T-helper 1 cell treated with Interleukin-12 subunit alpha and Interleukin-12 subunit beta and Interleukin-4 antibody, amounts not matched to agents 30 ng/mL and 1 ng/mL, for 36 hours (primary cell): ENCODE results near the gene GPRIN1. TPM values are rescaled to one million over a fixed set of nuclear protein-coding genes. Genes with fewer than 3 reads are reported as not detected.

Experiments used
- intact Hi-C: fragments of 100-400 bp; cut with micrococcal nuclease; formaldehyde crosslinking; loops from one replicate; pipeline ENCODE4 v1.15.1; 2024
- total RNA-seq: library from RNA; stranded (reverse); gene quantifications from 2 replicates; pipeline ENCODE4 v1.2.3, GENCODE V29; 2022

The GPRIN1 gene
- total RNA-seq, 1 donor from 2014 or later = 2.6 TPM

DNA sequence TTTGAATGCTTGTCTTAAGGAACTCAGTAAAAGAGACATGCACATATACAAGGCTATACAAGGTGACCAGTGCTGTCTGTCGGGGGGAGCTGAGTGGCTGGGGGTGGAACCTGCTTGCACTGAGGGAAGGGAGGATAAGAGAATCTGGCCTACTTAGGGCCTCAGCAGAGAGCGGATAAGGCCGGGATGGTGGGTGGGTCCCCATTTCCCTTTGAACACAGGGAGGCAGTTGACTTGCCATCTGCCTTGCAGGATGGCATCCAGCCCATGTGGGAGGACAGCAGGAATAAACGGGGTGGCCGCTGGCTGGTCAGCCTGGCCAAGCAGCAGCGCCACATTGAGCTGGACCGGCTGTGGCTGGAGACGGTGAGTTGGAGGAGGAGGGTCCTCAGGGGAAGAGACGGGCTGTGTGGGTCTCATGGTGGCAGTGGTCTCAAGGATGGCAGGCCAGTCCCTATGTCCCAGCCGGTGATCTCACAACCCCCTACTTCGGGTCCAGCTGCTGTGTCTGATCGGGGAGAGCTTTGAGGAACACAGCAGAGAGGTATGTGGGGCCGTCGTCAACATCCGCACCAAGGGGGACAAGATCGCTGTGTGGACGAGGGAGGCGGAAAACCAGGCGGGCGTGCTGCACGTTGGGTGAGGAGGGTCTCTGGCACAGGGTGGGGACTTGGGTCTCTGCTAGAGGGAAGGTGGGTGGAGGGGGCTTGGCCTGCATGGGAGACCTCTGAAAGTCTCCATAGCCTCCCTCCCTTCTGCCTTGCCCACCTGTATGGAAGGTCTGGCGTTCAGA lies 35.1 kb upstream of the GPRIN1 start:
- intact Hi-C loops = loop anchor here (5.0 to 10.0 kb wide), 3 partner anchors 362 to 950 kb away; partner anchors contain the start of genes PDLIM7, TMED9 and UIMC1

DNA sequence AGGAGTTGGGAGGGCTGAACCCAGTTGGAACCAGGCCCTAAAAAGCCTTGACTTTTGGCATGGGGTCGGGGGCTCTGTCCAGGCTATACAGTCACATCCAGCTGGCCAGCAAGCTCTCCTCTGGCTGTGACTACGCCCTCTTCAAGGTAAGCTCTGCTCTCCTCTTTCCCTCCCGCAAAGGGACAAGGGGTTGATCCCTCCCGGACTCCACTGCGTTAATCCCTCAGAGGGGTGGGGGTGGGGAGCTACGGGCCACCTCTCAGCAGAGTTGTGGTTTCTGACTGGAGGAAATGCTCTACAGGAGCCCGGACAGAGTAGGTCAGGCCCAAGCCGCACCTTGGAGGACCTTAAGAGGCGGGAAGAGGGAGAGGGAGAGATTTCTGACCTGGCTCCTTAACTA lies 34.3 kb upstream of the GPRIN1 start:
- intact Hi-C loops = loop anchor here (10.0 kb wide), 2 partner anchors 851 to 951 kb away; partner anchors contain the start of genes PDLIM7 and TMED9

DNA sequence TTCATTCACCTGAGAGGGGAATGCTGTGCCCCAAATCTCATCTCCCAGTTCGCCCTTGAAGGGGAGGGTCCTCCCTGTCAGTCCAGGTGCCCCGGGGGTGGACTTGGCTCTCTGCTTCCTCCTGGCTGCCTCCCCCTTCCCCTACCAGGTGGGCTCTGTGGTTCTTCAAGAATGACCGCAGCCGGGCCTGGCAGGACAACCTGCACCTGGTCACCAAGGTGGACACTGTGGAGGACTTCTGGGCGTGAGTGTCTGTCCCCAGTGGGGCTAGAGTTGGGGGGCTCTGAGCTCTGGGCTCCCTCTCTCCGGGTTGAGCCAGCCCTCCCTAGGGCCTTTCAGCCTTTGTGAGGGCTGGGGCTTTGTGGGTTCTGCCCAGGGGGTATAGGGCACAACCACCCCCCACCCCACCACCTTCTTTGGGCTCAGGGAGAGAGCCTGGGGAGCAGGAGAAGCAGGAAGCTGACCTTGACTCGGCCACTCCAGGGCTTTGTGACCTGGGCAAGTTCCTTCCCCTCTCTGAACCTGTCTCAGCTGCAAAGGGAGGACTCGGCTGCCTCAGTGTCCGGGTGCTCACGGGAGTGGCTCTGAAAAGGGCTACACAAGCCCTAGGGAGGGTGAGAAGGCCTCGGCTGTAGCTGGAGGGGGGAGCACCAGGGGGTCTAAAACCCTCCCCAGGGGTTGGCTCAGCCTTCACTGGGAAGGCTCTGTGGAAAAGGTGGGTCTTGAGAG lies 33.7 kb upstream of the GPRIN1 start:
- intact Hi-C loops = loop anchor here (10.0 kb wide), 2 partner anchors 851 to 951 kb away; partner anchors contain the start of genes PDLIM7 and TMED9

DNA sequence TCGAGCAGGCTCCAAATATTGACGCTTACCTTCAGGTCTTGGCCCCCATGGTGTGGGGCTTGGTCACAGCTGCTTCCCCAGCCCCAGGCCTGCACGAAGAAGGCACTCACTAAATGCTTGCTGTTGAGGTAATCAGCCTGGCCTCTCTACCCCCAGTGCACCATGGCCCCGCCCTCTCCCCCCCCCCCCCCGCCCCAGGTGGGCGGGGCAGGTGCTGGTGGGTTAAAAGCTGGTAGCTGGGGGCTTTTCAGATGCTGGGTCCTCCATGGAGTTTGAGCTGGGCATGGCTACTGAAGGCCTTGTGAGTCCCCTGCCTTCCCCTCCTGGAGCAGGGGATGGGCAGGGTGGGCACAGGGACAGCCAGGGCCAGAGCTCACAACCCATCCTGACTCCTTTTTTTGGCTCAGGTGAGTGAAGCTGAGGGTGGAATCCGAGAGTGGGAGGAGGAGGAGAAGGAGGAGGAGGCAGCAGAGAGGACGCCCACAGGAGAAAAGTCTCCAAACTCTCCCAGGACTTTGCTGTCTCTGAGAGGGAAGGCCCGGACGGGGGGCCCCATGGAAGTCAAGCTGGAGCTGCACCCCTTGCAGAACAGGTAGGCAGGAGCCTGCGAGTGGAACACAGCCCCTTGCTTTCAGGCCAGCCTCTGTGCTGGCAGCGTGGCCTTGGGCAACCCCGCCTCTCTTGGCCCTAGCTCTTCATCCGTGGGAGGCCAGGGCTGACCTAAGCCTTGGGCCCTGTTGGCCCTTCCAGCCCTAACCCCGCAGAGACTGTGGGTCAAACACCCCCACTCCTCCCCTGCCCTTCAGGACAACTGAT lies 32.9 kb upstream of the GPRIN1 start:
- intact Hi-C loops = loop anchor here (10.0 kb wide), 2 partner anchors 852 to 952 kb away; partner anchors contain the start of genes PDLIM7 and TMED9

DNA sequence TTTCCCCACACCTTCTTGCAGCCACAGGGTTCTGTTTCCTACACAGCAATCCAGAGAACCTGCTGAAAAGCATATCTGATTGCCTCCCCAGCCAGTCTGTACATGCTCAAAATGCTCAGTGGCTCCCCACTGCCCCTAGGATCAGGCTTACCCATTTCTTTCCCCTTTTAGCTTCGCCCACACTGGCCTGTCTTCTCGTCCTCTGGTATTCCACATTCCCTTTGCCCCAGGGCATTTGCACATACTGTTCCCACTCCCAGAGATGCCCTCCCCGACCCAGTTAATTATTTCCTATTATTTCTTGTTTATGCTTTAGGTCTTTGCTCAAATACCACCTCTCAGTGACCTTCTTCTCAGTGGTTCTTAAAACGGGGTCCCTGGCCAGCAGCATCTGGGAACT lies 30.7 kb upstream of the GPRIN1 start:
- intact Hi-C loops = loop anchor here (10.0 kb wide), 2 partner anchors 854 to 954 kb away; partner anchors contain the start of genes PDLIM7 and TMED9

DNA sequence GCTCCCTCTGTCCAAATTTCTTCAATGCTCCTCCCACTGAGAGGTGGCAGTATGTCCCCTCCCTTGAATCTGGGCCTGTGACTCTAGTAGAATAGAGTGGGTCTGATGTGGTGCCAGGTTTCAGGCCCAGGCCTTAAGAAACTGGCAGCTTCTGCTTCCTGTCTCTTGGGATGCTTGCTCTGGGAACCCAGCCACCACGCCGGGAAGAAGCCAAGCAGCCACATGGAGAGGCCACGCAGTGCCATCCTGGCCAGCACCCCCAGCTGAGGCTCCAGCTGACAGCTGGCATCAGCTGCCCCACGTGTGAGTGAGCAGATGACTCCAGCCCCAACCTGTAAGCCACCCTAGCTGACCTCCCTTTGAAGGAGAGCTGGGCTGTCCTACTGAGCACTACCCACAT lies 30.0 kb upstream of the GPRIN1 start:
- intact Hi-C loops = loop anchor here (10.0 kb wide), 2 partner anchors 855 to 955 kb away; partner anchors contain the start of genes PDLIM7 and TMED9

DNA sequence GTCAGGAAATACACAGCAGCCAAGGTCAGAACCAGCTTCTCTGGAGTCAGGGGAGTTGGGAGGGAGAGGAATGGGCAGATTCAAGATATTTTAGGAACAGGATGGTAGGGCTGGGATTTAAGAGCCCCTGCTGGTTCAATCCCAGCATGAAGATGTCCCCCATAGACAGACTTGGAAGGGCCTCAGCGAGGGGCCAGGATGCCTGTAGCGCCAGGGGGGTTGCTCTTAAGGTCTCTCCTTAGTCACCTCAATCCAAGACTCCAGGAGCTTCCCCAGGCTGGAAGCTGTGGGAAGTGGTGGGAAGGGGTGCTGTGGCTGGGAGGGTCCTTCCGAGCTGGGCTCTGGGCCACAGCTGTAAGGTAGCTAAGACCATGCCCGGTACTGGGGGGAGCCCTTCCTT lies 29.3 kb upstream of the GPRIN1 start:
- intact Hi-C loops = no loop called here

DNA sequence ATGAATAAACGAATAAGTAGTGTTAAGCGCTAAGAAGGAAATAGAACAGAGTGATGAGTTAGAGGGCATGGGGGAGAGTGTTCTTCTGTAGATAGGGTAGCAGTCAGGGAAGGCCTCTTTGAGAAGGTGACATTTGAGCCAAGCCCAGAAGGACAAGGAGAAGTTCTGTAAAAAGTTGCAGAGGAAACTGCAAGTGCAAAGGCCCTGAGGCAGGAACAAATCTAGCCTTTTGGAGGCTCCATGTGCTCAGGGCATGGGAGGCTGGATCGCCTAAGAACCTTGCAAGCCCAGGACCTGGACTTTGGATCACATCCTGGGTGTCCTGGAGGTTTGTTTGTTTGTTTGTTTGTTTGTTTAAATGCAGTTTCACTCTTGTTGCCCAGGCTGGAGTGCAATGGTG lies 28.5 kb upstream of the GPRIN1 start:
- intact Hi-C loops = no loop called here

DNA sequence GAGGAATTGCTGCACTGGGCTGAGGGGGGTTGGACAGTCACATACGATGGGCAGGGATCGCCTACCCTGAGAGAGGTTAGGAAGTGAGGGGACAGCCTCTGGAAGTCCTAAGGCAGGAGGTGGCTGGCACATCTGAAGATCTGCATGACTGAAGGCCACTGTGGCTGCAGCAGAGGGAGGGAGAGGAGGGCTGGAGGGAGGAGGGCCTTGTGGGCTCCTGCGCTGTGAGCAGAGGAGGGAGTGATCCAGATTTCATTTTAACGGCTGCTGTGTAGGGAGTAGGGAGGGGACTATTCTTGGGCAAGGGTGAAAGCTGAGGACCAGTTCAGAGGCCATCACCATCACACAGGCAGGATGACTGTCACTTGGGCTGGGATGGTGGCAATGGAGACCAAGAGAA lies 27.6 kb upstream of the GPRIN1 start:
- intact Hi-C loops = no loop called here

DNA sequence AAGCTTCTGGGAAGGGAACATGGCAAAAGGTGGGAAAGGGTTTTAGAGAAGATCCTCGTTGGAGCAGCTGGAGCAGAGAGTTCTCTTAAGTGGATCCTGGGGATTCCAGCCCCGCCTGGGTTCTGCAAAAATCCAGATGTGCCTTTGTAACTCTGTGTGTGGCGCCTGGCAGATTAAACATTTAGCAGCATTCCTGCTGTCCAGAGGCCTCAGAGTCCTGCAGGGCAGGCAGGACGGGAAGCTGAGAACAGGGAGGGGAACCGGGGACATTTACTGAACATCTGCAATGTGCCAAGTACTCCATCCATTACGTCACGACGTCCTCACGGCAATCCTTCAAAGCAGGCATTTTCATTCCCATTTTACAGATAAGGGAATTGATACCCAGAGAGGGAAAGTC lies 26.5 kb upstream of the GPRIN1 start:
- intact Hi-C loops = no loop called here

DNA sequence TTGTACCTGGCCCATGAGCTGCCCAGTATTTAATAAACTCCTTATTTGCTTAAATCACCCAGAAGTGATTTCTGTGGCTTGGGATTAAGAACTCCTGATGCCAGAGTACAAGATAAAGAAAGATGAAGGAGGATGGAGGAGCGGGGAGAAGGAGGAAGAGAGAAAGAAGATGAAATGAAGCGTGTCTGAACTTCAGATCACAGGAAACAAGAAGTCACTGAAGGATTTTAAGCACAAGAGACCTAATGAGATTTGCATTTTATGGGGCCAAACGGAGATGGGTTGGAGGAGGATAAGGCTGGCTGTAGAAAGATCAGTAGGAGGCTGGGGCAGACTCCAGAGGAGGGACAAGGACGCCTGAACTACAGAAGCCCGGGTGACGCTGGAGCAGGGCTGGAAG lies 23.6 kb upstream of the GPRIN1 start:
- intact Hi-C loops = no loop called here

DNA sequence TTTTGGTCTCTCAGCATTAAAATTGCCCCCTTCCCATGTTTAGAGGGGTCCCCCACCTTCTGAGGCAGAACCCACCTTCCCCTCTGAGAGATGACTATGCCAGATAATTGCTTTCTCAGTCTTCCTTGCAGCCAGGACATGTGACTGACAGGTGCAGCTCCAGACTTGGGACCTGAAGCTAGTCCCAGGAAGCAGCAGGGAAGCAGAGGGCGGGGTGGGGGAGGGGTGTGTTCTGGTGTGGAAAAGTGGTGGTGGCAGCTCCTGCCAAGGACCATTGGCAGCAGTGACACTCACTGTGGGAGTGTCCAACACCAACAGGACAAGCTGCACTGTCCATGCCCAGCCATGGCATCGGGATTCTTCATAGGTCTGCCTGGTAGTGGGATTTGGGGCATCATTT lies 22.8 kb upstream of the GPRIN1 start:
- intact Hi-C loops = no loop called here

DNA sequence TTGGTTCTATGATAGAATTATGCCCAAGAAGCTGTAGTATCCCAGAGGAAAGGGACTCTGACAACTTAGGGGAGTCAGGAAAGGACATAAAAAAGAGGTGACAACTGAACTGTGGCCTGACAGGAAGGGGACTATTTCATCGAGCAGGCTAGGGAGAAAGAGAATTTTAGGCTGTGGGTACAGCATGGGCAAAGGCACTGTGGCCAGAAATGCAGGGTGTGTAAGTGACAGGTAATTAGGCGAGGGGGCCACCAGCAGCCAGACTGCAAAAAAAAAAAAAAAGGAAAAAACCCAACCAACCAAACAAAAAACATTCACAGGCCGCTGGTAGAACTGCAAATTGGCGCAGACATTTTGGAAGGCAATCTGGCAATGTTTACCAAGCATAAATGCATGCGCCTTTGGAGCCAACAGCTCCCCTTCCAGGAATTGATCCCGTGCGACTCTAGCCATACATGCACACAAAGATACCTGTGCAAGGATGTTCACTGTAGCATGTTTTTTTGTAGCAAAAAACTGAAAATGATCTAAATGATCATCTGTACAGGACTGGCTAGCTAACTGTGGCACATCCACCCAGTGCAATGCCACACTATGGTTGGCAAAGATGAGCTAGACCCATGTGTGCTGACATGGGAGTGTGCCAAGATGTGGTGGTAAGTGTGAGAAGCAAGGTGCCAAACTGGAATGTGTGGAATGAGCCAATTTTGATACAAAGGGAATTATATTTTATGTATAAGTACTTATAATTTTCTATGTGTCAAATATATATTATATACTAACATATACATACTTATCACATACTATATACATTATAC lies 21.6 kb upstream of the GPRIN1 start:
- intact Hi-C loops = loop anchor here (2.0 kb wide), 1 partner anchor 15 kb away; the partner anchor contains the start of gene TSPAN17

DNA sequence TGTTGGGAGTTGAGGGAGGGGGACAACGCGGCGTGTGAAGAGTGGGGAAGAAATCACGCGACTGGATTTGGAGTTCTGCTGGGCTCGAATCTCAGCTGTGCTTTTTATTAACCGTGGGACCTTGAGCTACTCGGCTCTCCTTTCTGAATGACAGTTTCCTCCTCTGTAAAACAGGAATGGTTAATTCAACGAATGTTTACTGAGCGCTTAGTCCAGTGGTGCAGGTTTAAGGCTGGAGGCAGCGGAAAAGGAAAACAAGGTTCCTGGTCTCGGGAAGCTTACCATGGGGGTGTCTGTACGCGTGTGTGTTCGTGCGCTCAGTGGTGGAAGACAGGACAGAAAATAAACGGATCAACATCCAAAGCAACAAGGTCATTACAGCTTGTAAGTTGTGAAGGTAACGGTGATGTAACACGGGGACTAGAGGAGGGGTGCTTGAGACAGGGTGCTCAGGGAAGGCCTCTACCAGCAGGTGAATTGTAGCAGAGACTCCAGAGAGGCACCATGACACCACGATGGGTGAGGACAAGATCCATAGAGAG lies 20.8 kb upstream of the GPRIN1 start:
- intact Hi-C loops = loop anchor here (1.0 to 2.0 kb wide), 2 partner anchors 11 to 16 kb away; partner anchors contain the start of gene TSPAN17

DNA sequence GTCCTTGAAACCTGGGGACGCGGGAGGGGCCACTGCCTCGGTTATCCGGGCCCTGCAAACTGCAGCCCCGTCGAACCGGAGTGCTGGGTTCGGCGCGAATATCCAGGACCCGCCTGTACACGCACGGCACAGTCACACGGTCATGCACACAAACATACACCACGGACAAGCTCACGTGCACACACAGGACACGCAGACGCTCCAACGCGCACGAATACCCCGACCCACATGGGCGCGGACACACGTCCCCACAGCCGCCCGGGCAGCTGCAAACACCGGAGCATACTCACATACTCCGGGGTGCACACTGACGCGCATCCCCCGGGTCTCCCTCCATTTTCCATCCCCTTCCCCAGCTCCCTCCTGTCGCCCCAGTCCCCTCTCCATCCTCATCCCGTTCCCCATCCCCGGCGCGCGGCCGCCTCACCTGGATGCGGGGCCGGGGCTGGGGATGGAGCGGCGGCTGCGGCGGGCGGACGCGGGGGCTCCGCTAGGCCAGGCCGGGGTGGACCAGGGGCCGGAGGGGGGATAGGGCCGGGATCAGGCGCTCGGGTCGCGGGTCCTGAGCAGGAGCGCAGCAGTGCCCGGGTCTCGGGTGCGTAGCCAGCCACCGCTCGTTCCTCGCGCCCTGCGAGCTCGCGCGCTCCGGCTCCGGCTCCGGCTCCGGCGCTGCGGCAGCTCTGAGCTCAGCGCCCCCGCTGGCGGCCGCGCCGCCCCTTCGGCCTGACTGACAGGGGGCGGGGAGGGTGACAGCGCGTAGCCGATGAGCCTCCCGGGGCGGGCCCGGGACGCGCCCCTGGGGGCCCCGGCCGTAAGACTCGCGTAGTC lies 20.1 kb upstream of the GPRIN1 start, which contains the start of the genes EIF4E1B and SNCB:
Gene EIF4E1B, plus strand, starts transcription at position 823 of the 828 bp plus-strand sequence. CDS start 12,113 bp downstream, outside the sequence.
Gene SNCB, minus strand, starts transcription at position 682 of the 828 bp plus-strand sequence. CDS start 880 bp downstream, outside the sequence.
- intact Hi-C loops = loop anchor here (1.0 to 2.0 kb wide), 2 partner anchors 11 to 17 kb away; partner anchors contain the start of gene TSPAN17

DNA sequence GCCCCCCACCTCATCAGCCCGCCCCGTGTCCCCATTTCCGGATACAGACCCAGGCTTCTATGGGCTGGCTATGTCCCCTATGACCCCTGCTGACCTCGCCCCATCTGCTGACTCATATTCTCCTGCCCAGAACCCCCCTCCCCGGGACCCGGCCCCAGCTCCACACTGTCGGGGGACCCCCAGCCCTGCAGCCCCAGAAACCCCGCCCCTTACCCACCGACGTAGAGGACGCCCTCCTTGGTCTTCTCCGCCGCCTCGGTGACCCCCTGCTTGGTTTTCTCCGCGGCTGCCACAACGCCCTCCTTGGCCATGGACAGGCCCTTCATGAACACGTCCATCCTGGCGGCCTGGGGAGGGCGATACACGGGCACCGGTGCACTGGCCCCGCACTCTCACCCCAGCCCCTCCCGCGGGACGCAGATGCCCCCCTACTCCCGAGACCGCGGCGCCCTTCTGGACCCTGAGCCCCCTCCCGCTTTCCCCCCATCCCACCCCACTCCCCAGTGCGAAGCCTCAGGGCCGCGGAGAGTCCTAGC lies 19.4 kb upstream of the GPRIN1 start:
- intact Hi-C loops = no loop called here

DNA sequence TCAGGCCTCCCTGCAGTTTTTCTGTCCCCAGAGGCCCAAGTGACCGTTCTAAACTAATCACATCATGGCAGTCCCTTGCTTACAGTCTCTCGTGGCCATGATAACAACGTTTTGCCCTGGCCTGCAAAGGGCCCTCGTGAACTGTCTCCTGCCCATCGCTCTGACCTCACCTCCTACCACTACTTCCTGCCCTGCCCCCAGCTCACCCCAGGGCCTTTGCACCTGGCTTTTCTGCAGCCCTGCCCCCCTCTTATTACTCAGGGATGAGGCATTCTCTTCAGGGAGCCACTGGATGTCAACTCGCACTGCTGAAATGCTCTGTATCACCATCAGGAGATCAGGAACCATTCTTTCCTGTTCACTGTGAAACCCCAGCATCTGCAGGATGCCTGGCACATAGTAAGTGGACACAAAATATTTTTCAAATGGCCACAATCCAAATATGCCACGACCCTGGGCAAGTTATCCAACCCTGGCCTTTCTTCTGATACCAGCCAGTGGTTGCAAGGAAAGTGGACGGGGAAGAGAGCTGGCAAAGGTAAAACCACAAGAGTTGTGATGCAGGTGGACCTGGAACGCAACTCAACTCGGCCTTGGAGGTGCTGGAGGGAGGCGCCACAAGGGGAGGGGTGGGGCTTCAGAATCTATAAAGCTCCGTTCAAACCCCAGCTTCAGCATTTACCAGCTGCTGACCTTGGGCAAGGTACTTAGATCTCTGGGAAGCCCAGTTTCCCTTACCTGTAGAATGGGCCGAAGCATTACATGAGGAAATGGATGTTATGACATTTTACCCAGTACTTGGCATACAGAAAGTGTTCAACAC lies 18.7 kb upstream of the GPRIN1 start:
- intact Hi-C loops = no loop called here

DNA sequence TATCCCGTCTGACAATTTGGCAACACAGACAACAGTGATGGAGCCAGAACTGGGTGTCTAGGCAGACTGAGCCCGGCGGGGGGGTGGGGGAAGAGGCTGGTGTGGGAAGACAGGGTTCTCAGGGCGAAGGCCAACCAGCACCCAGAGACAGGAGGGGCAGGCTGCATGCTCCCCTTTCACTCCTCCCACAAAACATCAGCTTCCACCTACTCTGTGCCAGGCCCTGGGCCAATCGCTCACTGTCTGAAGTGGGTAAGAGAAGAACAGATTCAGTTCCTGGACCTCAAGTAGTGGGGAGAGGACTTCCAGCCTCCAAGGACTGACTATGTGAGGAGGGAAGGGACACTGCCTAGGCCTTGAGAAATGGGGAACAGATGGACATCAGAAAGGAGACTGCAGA lies 17.6 kb upstream of the GPRIN1 start:
- intact Hi-C loops = no loop called here
